NB4 (cell line): ENCODE results near the gene ZNF236.

Experiments
- DNase-seq: peaks from one replicate; pipeline ENCODE4 v3.0.0; 2010; ENCODE audit warnings: low read depth
- H3K4me3 ChIP-seq: one replicate; pipeline ENCODE4 v1.5.1; 2011; ENCODE audit warnings: mild to moderate bottlenecking, low read depth, low read length, moderate library complexity
- CTCF ChIP-seq: IDR thresholded peaks from one replicate; pipeline ENCODE4 v1.5.1; 2012; ENCODE audit warnings: low read depth, low read length
- MAX ChIP-seq: IDR thresholded peaks from 2 replicates; pipeline ENCODE4 v1.6.1; 2011; ENCODE audit warnings: low read depth, low read length
- MYC ChIP-seq: IDR thresholded peaks from 2 replicates; pipeline ENCODE4 v1.6.1; 2011; ENCODE audit warnings: low read depth, low read length
- POLR2A ChIP-seq: IDR thresholded peaks from 2 replicates; pipeline ENCODE4 v1.6.1; 2011; ENCODE audit warnings: mild to moderate bottlenecking; ENCODE audit not compliant: insufficient read length; ENCODE audit errors: extremely low read depth

ZNF236 gene

GRCh38 chr18:76885001-76885400 lies 62.6 kb downstream of the ZNF236 start:
- no peak for DNase-seq
- TF ChIP-seq MYC: no peak
- H3K4me3 ChIP-seq: no peak overlapping the region

GRCh38 chr18:76886112-76886511 lies 63.8 kb downstream of the ZNF236 start:
- TF ChIP-seq MAX (no peak), POLR2A (no peak), CTCF (no peak), MYC (no peak)
- no peak overlapping the region for H3K4me3 ChIP-seq
- no peak for DNase-seq

GRCh38 chr18:76889091-76889699 lies 66.8 kb downstream of the ZNF236 start:
- H3K4me3 ChIP-seq: no peak overlapping the region
- DNase-seq: no peak
- TF ChIP-seq MYC (no peak), POLR2A (no peak), MAX (no peak), CTCF (no peak)

- no peak overlapping the region for H3K4me3 ChIP-seq
- DNase-seq: no peak
- TF ChIP-seq MAX (no peak), POLR2A (no peak), CTCF (no peak), MYC (no peak)
These were observed 70.5 kb downstream of the ZNF236 start for GRCh38 chr18:76892832-76893231.

GRCh38 chr18:76894566-76895346 lies 72.4 kb downstream of the ZNF236 start:
- no peak overlapping the region for H3K4me3 ChIP-seq
- no peak for DNase-seq
- TF ChIP-seq MAX (no peak), POLR2A (no peak), MYC (no peak), CTCF (no peak)

GRCh38 chr18:76895498-76895897 lies 73.1 kb downstream of the ZNF236 start:
- no peak overlapping the region for H3K4me3 ChIP-seq
- no peak for DNase-seq

More at GRCh38 chr18:76895498-76895897, 73.1 kb downstream of the ZNF236 start:
- TF ChIP-seq MAX (no peak), CTCF (no peak), POLR2A (no peak), MYC (no peak)
